ENCODE measurements around the gene C9orf50. TPM values are rescaled to one million over a fixed set of nuclear protein-coding genes. Genes with fewer than 3 reads are reported as not detected.

Gene C9orf50
- total RNA-seq, 1 donor from 2014 or later, result not detected

- Mint-ChIP-seq H3K27ac (ENCODE audit: unreplicated experiment) (peak overlapping the region; percentile 93), H3K4me1 (ENCODE audit: unreplicated experiment) (peaks cover 38% of the 10 kb centered on the region), H3K9me3 (ENCODE audit: unreplicated experiment) (no peaks in the 10 kb centered on the region), H3K36me3 (ENCODE audit: unreplicated experiment) (no peaks in the 10 kb centered on the region), H3K27me3 (ENCODE audit: unreplicated experiment) (no peaks in the 10 kb centered on the region), H3K4me3 (ENCODE audit: unreplicated experiment) (no peak overlapping the region)
- DNase-seq (ENCODE audit: extremely low spot score, unreplicated experiment), result no peak
- TF ChIP-seq, protein P1, sequence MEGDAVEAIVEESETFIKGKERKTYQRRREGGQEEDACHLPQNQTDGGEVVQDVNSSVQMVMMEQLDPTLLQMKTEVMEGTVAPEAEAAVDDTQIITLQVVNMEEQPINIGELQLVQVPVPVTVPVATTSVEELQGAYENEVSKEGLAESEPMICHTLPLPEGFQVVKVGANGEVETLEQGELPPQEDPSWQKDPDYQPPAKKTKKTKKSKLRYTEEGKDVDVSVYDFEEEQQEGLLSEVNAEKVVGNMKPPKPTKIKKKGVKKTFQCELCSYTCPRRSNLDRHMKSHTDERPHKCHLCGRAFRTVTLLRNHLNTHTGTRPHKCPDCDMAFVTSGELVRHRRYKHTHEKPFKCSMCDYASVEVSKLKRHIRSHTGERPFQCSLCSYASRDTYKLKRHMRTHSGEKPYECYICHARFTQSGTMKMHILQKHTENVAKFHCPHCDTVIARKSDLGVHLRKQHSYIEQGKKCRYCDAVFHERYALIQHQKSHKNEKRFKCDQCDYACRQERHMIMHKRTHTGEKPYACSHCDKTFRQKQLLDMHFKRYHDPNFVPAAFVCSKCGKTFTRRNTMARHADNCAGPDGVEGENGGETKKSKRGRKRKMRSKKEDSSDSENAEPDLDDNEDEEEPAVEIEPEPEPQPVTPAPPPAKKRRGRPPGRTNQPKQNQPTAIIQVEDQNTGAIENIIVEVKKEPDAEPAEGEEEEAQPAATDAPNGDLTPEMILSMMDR (IDR thresholded peaks at IDR 0.05), result no peak
Measured at GRCh38 chr9:129607027-129607387, 13.9 kb downstream of the C9orf50 start.

DNA sequence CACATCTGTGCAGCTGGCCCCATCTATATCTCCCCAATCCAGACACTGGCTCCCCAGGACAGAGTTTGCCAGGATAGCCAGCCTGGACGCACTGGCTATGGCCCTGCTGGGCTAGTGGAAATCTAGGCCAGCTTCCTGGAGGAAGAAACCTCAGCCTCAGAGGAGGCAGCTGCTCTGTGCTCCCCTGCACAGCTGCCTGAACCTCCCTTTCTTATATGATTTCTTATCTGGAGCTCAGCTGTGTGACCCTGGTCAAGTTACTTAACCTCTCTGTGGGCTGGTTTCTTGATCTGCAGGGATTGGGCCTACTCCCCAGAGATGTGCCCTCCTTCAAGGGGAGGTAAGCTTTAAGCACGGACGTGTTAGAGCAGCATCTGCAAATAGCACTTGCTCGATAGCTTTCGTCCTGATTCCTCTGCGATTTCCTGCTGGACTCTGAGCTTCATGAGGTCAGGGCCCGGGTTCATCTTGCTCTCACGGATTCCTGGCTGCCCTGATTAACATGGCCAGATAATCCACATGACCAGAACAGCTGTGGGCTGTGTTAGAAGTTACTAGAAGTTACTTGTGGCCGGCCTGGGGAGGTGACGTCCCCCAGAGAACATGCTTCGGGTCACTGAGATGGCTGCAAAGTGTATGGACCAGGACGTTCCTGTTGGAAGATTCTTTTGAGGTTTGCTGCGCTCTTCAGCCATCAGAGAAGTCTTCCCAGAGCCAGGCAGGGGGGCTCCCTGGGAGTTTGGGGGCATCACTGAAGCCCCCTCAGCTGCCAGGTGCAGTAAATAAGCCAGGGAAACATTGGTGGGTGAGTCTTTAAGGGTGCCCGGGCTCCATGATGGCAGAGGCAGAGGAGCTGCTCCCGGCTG, 14.5 kb downstream of the C9orf50 start:
- Mint-ChIP-seq H3K9me3 (ENCODE audit: unreplicated experiment) (no peaks in the 10 kb centered on the region), H3K27ac (ENCODE audit: unreplicated experiment) (peak overlapping the region; percentile 31), H3K4me1 (ENCODE audit: unreplicated experiment) (peaks cover 38% of the 10 kb centered on the region), H3K36me3 (ENCODE audit: unreplicated experiment) (no peaks in the 10 kb centered on the region), H3K4me3 (ENCODE audit: unreplicated experiment) (no peak overlapping the region), H3K27me3 (ENCODE audit: unreplicated experiment) (no peaks in the 10 kb centered on the region)
- DNase-seq (ENCODE audit: extremely low spot score, unreplicated experiment), result no peak
- TF ChIP-seq, protein P1 (IDR thresholded peaks at IDR 0.05), result no peak

DNA sequence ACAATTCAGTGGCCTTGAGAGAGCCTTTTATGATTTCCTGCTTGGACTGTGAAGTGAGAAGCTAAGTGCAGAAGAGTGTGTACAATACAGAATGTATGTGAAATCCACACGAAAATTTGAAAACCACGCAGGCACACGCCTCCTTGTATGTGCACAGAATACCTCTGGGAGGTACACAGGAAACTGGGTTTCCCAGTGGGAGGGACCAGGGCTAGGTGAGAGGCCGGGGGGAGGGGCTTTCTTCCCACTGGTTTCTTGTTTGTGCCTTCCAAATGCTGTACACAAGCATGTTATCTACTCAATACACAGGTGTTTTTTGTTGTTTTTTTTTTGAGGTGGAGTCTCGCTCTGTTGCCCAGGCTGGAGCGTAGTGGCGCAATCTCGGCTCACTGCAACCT, 16.1 kb downstream of the C9orf50 start:
- Mint-ChIP-seq H3K9me3 (ENCODE audit: unreplicated experiment) (no peaks in the 10 kb centered on the region), H3K4me3 (ENCODE audit: unreplicated experiment) (no peak overlapping the region)

GRCh38 chr9:129604056-129604765, 16.7 kb downstream of the C9orf50 start:
- H3K36me3 Mint-ChIP-seq (ENCODE audit: unreplicated experiment), result no peaks in the 10 kb centered on the region
- no peak overlapping the region for H3K4me3 Mint-ChIP-seq (ENCODE audit: unreplicated experiment)
- TF ChIP-seq, protein P1 (IDR thresholded peaks at IDR 0.05), result no peak
- H3K27me3 Mint-ChIP-seq (ENCODE audit: unreplicated experiment), result no peaks in the 10 kb centered on the region
- H3K4me1 Mint-ChIP-seq (ENCODE audit: unreplicated experiment), result peaks cover 26% of the 10 kb centered on the region
- DNase-seq (ENCODE audit: extremely low spot score, unreplicated experiment), result no peak
- H3K27ac Mint-ChIP-seq (ENCODE audit: unreplicated experiment), result no peak overlapping the region
- H3K9me3 Mint-ChIP-seq (ENCODE audit: unreplicated experiment), result no peaks in the 10 kb centered on the region

More for the DNA sequence above, 16.1 kb downstream of the C9orf50 start:
- no peaks in the 10 kb centered on the region for H3K36me3 Mint-ChIP-seq (ENCODE audit: unreplicated experiment)
- TF ChIP-seq, protein P1 (IDR thresholded peaks at IDR 0.05), result no peak
- peak overlapping the region; percentile 56 for H3K27ac Mint-ChIP-seq (ENCODE audit: unreplicated experiment)
- peaks cover 28% of the 10 kb centered on the region for H3K4me1 Mint-ChIP-seq (ENCODE audit: unreplicated experiment)
- DNase-seq (ENCODE audit: extremely low spot score, unreplicated experiment), result no peak
- no peaks in the 10 kb centered on the region for H3K27me3 Mint-ChIP-seq (ENCODE audit: unreplicated experiment)
